ENCODE data around the gene HTD2. TPM values are rescaled to one million over a fixed set of nuclear protein-coding genes. Genes with fewer than 3 reads are reported as not detected.

HTD2 gene
- total RNA-seq, 1 donor from 2014 or later: 8.3 TPM

DNA sequence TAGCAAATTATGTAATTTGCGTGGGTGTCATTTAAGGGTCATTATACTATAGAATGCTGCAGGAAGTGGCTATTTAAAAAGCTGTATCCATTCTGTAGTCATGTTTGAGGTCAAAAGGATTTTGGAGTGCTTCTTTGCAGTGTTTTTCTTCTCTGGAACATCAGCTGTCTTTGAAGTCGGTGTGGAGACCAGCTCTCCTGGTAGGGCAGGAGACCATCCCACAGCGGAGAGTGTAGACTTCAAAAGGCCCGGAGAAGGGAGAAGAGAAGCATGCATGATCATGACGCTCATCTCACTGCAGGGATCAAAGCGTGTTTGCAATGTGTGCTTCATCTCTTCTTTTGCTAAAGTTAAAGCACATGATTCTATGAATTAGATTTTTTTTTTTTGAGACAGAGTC lies 46.3 kb downstream of the HTD2 start:
- H3K36me3 Mint-ChIP-seq: no peaks in the 10 kb centered on the region
- no peak overlapping the region for H3K4me3 Mint-ChIP-seq
- H3K27me3 Mint-ChIP-seq (ENCODE audit: low read depth): no peaks in the 10 kb centered on the region
- no peak for DNase-seq (ENCODE audit: low spot score in 2 of 2, unreplicated experiment in 2 of 2)
- no peak overlapping the region for H3K27ac Mint-ChIP-seq
- TF ChIP-seq, protein P1, sequence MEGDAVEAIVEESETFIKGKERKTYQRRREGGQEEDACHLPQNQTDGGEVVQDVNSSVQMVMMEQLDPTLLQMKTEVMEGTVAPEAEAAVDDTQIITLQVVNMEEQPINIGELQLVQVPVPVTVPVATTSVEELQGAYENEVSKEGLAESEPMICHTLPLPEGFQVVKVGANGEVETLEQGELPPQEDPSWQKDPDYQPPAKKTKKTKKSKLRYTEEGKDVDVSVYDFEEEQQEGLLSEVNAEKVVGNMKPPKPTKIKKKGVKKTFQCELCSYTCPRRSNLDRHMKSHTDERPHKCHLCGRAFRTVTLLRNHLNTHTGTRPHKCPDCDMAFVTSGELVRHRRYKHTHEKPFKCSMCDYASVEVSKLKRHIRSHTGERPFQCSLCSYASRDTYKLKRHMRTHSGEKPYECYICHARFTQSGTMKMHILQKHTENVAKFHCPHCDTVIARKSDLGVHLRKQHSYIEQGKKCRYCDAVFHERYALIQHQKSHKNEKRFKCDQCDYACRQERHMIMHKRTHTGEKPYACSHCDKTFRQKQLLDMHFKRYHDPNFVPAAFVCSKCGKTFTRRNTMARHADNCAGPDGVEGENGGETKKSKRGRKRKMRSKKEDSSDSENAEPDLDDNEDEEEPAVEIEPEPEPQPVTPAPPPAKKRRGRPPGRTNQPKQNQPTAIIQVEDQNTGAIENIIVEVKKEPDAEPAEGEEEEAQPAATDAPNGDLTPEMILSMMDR (IDR thresholded peaks at IDR 0.05; ENCODE audit: unreplicated experiment): no peak
- H3K9me3 Mint-ChIP-seq: no peaks in the 10 kb centered on the region
- H3K4me1 Mint-ChIP-seq: peaks cover 14% of the 10 kb centered on the region

DNA sequence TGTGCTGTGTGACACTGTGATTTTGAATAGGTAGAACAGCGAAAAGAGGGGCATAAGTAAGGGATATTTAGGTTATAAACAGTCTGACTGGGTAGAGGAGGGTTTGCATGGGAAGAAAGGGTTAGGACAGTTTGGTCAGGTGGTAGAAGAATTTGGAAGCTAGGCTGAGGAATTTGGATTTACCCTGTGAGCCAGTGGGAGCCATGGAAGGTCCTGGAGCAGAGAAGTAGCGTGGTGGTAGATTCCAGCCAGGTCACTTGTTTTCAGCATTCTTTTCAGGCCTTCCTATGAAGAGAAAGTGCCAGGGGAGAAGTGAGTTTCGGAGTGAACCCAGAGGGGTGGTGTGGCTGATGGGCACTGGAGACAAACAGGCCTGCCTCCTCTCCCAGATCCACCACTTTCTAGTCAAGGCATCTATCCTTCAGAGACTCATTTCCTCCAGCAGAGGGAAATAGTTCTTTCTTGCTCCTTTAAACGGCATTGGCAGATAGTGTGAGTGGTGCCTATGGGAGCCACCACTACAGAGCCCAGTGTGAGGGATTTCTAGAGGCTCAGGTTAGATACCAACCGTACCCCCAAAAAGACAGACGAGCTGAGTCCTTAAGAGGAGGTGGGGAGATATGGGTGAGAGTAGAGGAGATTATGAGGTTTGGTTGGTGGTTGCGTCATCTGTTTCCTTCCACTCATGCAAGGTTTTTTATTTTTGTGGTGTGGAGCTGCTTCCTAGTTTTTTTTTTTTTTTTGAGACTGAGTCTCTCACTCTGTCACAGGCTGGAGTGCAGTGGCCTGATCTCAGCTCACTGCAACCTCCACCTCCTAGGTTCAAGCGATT lies 47.6 kb downstream of the HTD2 start:
- no peak overlapping the region for H3K27ac Mint-ChIP-seq
- no peaks in the 10 kb centered on the region for H3K27me3 Mint-ChIP-seq (ENCODE audit: low read depth)
- no peak for DNase-seq (ENCODE audit: low spot score in 2 of 2, unreplicated experiment in 2 of 2)
- H3K4me3 Mint-ChIP-seq: no peak overlapping the region
- H3K4me1 Mint-ChIP-seq: peaks cover 14% of the 10 kb centered on the region
- H3K36me3 Mint-ChIP-seq: no peaks in the 10 kb centered on the region
- H3K9me3 Mint-ChIP-seq: no peaks in the 10 kb centered on the region
- TF ChIP-seq, protein P1 (IDR thresholded peaks at IDR 0.05; ENCODE audit: unreplicated experiment): no peak

DNA sequence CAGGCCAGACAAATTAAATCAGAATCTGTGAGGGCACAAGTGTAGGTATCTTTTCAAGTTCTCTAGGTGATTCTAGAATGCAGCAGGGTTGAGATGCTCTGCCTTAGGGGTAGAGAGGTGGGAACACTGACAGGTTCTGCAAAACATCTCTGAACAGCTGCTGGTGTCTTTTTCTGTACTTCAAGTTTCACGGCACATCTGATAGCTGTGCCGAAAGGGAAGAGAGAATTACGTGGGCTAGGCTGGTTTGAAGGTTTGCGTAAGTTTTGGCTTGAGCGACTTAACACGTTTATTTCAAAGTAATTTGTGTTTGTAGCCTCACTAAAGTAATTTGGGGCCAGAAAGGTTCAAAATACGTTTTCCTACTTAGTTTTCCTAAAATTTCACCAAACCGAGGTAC lies 48.9 kb downstream of the HTD2 start:
- H3K36me3 Mint-ChIP-seq: no peaks in the 10 kb centered on the region
- H3K27me3 Mint-ChIP-seq (ENCODE audit: low read depth): no peaks in the 10 kb centered on the region
- no peak overlapping the region for H3K4me3 Mint-ChIP-seq
- no peak for DNase-seq (ENCODE audit: low spot score in 2 of 2, unreplicated experiment in 2 of 2)
- peaks cover 12% of the 10 kb centered on the region for H3K4me1 Mint-ChIP-seq
- no peak overlapping the region for H3K27ac Mint-ChIP-seq
- H3K9me3 Mint-ChIP-seq: no peaks in the 10 kb centered on the region
- TF ChIP-seq, protein P1 (IDR thresholded peaks at IDR 0.05; ENCODE audit: unreplicated experiment): no peak

DNA sequence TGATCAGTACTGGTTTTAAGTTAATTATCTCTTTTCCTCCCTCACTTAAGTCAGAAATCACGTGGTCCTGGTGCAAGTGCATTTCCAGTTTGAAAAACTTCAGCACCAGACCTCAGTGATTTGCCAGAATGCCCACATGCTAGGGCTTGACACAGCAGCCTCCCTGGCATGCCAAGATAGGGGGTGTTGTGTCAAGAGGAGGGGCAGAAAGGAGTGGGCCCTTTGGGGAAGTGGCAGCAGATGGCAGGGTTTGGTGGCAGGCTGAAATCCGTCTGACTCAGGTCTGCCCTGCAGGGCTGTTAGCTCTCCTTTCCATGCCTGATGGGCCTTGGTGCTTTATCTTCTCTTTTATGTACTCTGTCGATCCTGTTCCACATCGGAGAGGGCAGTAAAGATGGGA lies 49.7 kb downstream of the HTD2 start:
- no peaks in the 10 kb centered on the region for H3K27me3 Mint-ChIP-seq (ENCODE audit: low read depth)
- H3K27ac Mint-ChIP-seq: no peak overlapping the region
- H3K9me3 Mint-ChIP-seq: no peaks in the 10 kb centered on the region
- no peak overlapping the region for H3K4me3 Mint-ChIP-seq
- TF ChIP-seq, protein P1 (IDR thresholded peaks at IDR 0.05; ENCODE audit: unreplicated experiment): no peak
- peaks cover 4% of the 10 kb centered on the region for H3K4me1 Mint-ChIP-seq
- DNase-seq (ENCODE audit: low spot score in 2 of 2, unreplicated experiment in 2 of 2): no peak
- no peaks in the 10 kb centered on the region for H3K36me3 Mint-ChIP-seq

DNA sequence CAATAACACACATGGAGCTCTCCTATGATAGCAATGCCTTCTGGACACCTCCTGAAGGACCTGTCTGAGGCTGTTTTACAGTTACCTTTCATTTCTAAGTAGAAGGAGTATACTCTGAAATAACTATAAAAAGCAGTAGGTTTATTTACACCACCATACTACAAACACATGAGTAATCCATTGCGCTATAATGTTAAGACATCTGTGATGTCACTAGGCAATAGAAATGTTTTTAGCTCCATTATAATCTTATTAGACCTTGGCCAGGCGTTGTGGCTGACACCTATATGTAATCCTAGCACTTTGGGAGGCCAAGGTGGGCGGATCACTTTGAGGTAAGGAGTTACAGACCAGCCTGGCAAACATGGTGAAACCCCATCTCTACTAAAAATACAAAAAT lies 51.1 kb downstream of the HTD2 start:
- Mint-ChIP-seq H3K27me3 (ENCODE audit: low read depth) (no peaks in the 10 kb centered on the region), H3K4me3 (no peak overlapping the region), H3K36me3 (no peaks in the 10 kb centered on the region), H3K4me1 (peaks cover 3% of the 10 kb centered on the region), H3K27ac (no peak overlapping the region), H3K9me3 (no peaks in the 10 kb centered on the region)
- TF ChIP-seq, protein P1 (IDR thresholded peaks at IDR 0.05; ENCODE audit: unreplicated experiment): no peak
- DNase-seq (ENCODE audit: low spot score in 2 of 2, unreplicated experiment in 2 of 2): no peak
